HEK293 (cell line): ENCODE data around the gene LRP1.

Experiments
- CTCF ChIA-PET: fragments of 350-600 bp; formaldehyde crosslinking; extraction: SDS; loops from one replicate; lab custom pipeline; 2021; ENCODE audit warnings: antibody characterized with exemption; lab: Yijun Ruan, JAX
- POLR2A ChIA-PET: fragments of 300-600 bp; formaldehyde crosslinking; extraction: SDS; loops from one replicate; lab custom pipeline; 2020; ENCODE audit warnings: antibody characterized with exemption, inconsistent platforms; lab: Yijun Ruan, JAX
- H3K27ac ChIP-seq: fragments of 200-500 bp; sonication (Bioruptor generic); 2 replicates; pipeline ENCODE4 v1.5.1; 2014; ENCODE audit warnings: low read depth, low read length, control low read depth, inconsistent platforms; ENCODE audit errors: extremely low read depth
- H3K36me3 ChIP-seq, 2 experiments: fragments of 200-500 bp in 1 of 2; sonication (Bioruptor generic) in 1 of 2; 1 replicate in 1 of 2; 2 replicates in 1 of 2; pipeline ENCODE4 v1.5.1; 2014 to 2017; ENCODE audit warnings: inconsistent platforms in 2 of 2, low read length in 2 of 2; ENCODE audit not compliant: control insufficient read depth in 2 of 2, insufficient read depth in 1 of 2
- H3K4me1 ChIP-seq: fragments of 200-500 bp; sonication (Bioruptor generic); 2 replicates; pipeline ENCODE4 v1.5.1; 2014; ENCODE audit warnings: mild to moderate bottlenecking, low read length, inconsistent platforms; ENCODE audit not compliant: control insufficient read depth, insufficient read depth
- H3K4me3 ChIP-seq: 2 replicates; pipeline ENCODE4 v1.5.1; 2011; ENCODE audit warnings: low read depth, mild to moderate bottlenecking, control low read depth, low read length, moderate library complexity
- H3K9me3 ChIP-seq: fragments of 200-500 bp; sonication (Bioruptor generic); 2 replicates; pipeline ENCODE4 v1.5.1; 2014; ENCODE audit warnings: low read depth, low read length, inconsistent platforms; ENCODE audit not compliant: control insufficient read depth, insufficient read depth
- BCL6B ChIP-seq: fragments of 450-650 bp; formaldehyde crosslinking; IDR thresholded peaks from 2 replicates; pipeline ENCODE4 v1.5.1; 2017; ENCODE audit warnings: missing biosample characterization, missing genetic modification characterization
- GLI4 ChIP-seq: fragments of 450-650 bp; formaldehyde crosslinking; IDR thresholded peaks from 2 replicates; pipeline ENCODE4 v1.5.1; 2016; ENCODE audit warnings: missing biosample characterization, missing genetic modification characterization
- HIC1 ChIP-seq: fragments of 450-650 bp; formaldehyde crosslinking; IDR thresholded peaks from 2 replicates; pipeline ENCODE4 v1.5.1; 2016; ENCODE audit warnings: missing biosample characterization, missing genetic modification characterization
- KLF7 ChIP-seq: fragments of 450-650 bp; formaldehyde crosslinking; IDR thresholded peaks from 2 replicates; pipeline ENCODE4 v1.5.1; 2016; ENCODE audit warnings: missing biosample characterization, missing genetic modification characterization, borderline replicate concordance
- KLF9 ChIP-seq: fragments of 450-650 bp; formaldehyde crosslinking; IDR thresholded peaks from 2 replicates; pipeline ENCODE4 v1.5.1; 2016; ENCODE audit warnings: missing biosample characterization, missing genetic modification characterization, low read depth
- PATZ1 ChIP-seq: fragments of 450-650 bp; formaldehyde crosslinking; IDR thresholded peaks from 2 replicates; pipeline ENCODE4 v1.5.1; 2016; ENCODE audit warnings: missing biosample characterization, missing genetic modification characterization
- REST ChIP-seq: fragments of 450-650 bp; formaldehyde crosslinking; IDR thresholded peaks from 2 replicates; pipeline ENCODE4 v1.5.1; 2016; ENCODE audit warnings: missing biosample characterization, missing genetic modification characterization
- SALL2 ChIP-seq: fragments of 450-650 bp; formaldehyde crosslinking; IDR thresholded peaks from 2 replicates; pipeline ENCODE4 v1.5.0; 2017; ENCODE audit warnings: missing biosample characterization, mild to moderate bottlenecking, missing genetic modification characterization, borderline replicate concordance
- SCRT1 ChIP-seq: fragments of 450-650 bp; formaldehyde crosslinking; IDR thresholded peaks from 2 replicates; pipeline ENCODE4 v1.5.1; 2016; ENCODE audit warnings: missing biosample characterization, missing genetic modification characterization, borderline replicate concordance
- SP3 ChIP-seq: fragments of 450-650 bp; formaldehyde crosslinking; IDR thresholded peaks from 2 replicates; pipeline ENCODE4 v1.5.1; 2016; ENCODE audit warnings: missing biosample characterization, missing genetic modification characterization
- ZBTB17 ChIP-seq: fragments of 450-650 bp; formaldehyde crosslinking; IDR thresholded peaks from 2 replicates; pipeline ENCODE4 v1.5.1; 2016; ENCODE audit warnings: missing biosample characterization, missing genetic modification characterization
- ZBTB20 ChIP-seq: fragments of 450-650 bp; formaldehyde crosslinking; IDR thresholded peaks from 2 replicates; pipeline ENCODE4 v1.5.1; 2016; ENCODE audit warnings: missing biosample characterization, missing genetic modification characterization
- ZNF184 ChIP-seq: fragments of 450-650 bp; IDR thresholded peaks from 2 replicates; pipeline ENCODE4 v1.5.1; 2018; ENCODE audit warnings: missing biosample characterization, mild to moderate bottlenecking, missing genetic modification characterization
- ZNF221 ChIP-seq: fragments of 450-650 bp; formaldehyde crosslinking; IDR thresholded peaks from 2 replicates; pipeline ENCODE4 v1.5.1; 2017; ENCODE audit warnings: missing biosample characterization, missing genetic modification characterization, borderline replicate concordance
- ZNF341 ChIP-seq: fragments of 450-650 bp; formaldehyde crosslinking; IDR thresholded peaks from 2 replicates; pipeline ENCODE4; 2016; ENCODE audit warnings: low read depth, missing biosample characterization, missing genetic modification characterization
- ZNF350 ChIP-seq: fragments of 450-650 bp; formaldehyde crosslinking; IDR thresholded peaks from 2 replicates; pipeline ENCODE4 v1.5.0; 2017; ENCODE audit warnings: missing biosample characterization, mild to moderate bottlenecking, missing genetic modification characterization
- ZNF426 ChIP-seq: fragments of 450-650 bp; formaldehyde crosslinking; IDR thresholded peaks from 2 replicates; pipeline ENCODE4 v1.5.1; 2017; ENCODE audit warnings: missing biosample characterization, missing genetic modification characterization, mild to moderate bottlenecking, inconsistent platforms, moderate library complexity
- ZNF549 ChIP-seq: fragments of 450-650 bp; IDR thresholded peaks from 2 replicates; pipeline ENCODE4 v1.5.1; 2018; ENCODE audit warnings: missing biosample characterization, missing genetic modification characterization, mild to moderate bottlenecking, inconsistent platforms, moderate library complexity
- ZNF626 ChIP-seq: fragments of 450-650 bp; sonication (Bioruptor Pico); formaldehyde crosslinking; IDR thresholded peaks from 2 replicates; pipeline ENCODE4 v1.5.1; 2018; ENCODE audit warnings: missing biosample characterization, missing genetic modification characterization, inconsistent platforms
- ZSCAN4 ChIP-seq: fragments of 450-650 bp; formaldehyde crosslinking; IDR thresholded peaks from 2 replicates; pipeline ENCODE4 v1.5.1; 2017; ENCODE audit warnings: missing biosample characterization, missing genetic modification characterization

The LRP1 gene

GRCh38 chr12:57111031-57111734 lies 17.1 kb upstream of the LRP1 start, which contains the start of gene STAT6 (continued):
- TF ChIP-seq ZBTB17 (no peak), GLI4 (tag by site-specific recombination) (peak; percentile 70; the same call in 1 of the 2 replicates), REST (tag by site-specific recombination) (peak; percentile 93), ZNF350 (no peak), ZNF221 (tag by site-specific recombination) (no peak), PATZ1 (tag by site-specific recombination) (peak; percentile 55), ZBTB20 (tag by site-specific recombination) (no peak), KLF9 (tag by site-specific recombination) (no peak), ZNF426 (no peak), HIC1 (no peak)
- TF ChIP-seq, all 188 proteins: peak for 22

GRCh38 chr12:57112492-57113294 lies 15.6 kb upstream of the LRP1 start:
- no peak overlapping the region for H3K27ac ChIP-seq
- POLR2A ChIA-PET, result interaction anchor here (0.6 to 2.5 kb wide), 23 partner anchors 12 to 593 kb away, joined by 3 to 47 read pairs (median 5); partner anchors contain the start of genes LRP1, NAB2, NEMP1 and SHMT2
- CTCF ChIA-PET, result interaction anchor here (0.6 to 6.4 kb wide), 58 partner anchors 8 to 993 kb away, joined by 3 to 135 read pairs (median 6); partner anchors contain the start of genes HSD17B6, LRP1, MYO1A and NACA

GRCh38 chr12:57116580-57117281 lies 11.6 kb upstream of the LRP1 start:
- Histone ChIP-seq H3K4me3 (no peak overlapping the region), H3K9me3 (no peaks in the 10 kb centered on the region), H3K4me1 (no peaks in the 10 kb centered on the region), H3K36me3 (no peaks in the 10 kb centered on the region), H3K27ac (no peak overlapping the region)
- ChIA-PET CTCF (interaction anchor here (0.7 to 2.3 kb wide), 9 partner anchors 8 to 361 kb away, joined by 3 to 23 read pairs (median 3); no protein-coding TSS in a partner anchor), POLR2A (interaction anchor here (1.1 kb wide), 1 partner anchor 11 kb away, joined by 6 read pairs; the partner anchor contains the start of gene LRP1)
- TF ChIP-seq SALL2 (tag by site-specific recombination) (no peak), ZNF341 (tag by site-specific recombination) (no peak), SCRT1 (no peak), ZNF184 (tag by site-specific recombination) (no peak), BCL6B (tag by site-specific recombination) (no peak), ZSCAN4 (no peak), KLF7 (tag by site-specific recombination) (no peak), ZNF549 (tag by site-specific recombination) (no peak)

More at GRCh38 chr12:57112492-57113294, 15.6 kb upstream of the LRP1 start:
- 0 out of 2 replicates have a peak, but pooled peaks cover 3% of the 10 kb centered on the region for H3K4me1 ChIP-seq
- H3K9me3 ChIP-seq, result no peaks in the 10 kb centered on the region
- H3K4me3 ChIP-seq, result no peak overlapping the region
- H3K36me3 ChIP-seq, result no peaks in the 10 kb centered on the region
- no peak for TF ChIP-seq ZNF626 (tag by site-specific recombination)
- TF ChIP-seq SP3, result peak; percentile 59
